Spleen (tissue), 11 donors: ENCODE measurements around the gene PLEKHD1. TPM values are rescaled to one million over a fixed set of nuclear protein-coding genes. Genes with fewer than 3 reads are reported as not detected.

Experiments
- DNase-seq: peaks from one replicate; pipeline ENCODE4 v3.0.0-alpha.2; 2020
- H3K27ac ChIP-seq, 8 donors: fragments of 200-600 bp; sonication (generic) in 7 of 8; 1 replicate in 4 of 8; 2 replicates in 4 of 8; pipeline versions ENCODE4 v1.5.0 to v1.8.0; 2016 to 2021; ENCODE audit warnings: inconsistent platforms in 4 of 8, mild to moderate bottlenecking in 4 of 8, moderate library complexity in 1 of 8
- H3K27me3 ChIP-seq, 7 donors: fragments of 200-600 bp; sonication (generic) in 6 of 7; replicated peaks in 1 of 7; 1 replicate in 4 of 7; 2 replicates in 3 of 7; pipeline versions ENCODE4 v1.5.0 to v1.8.0; 2016 to 2021; ENCODE audit warnings: inconsistent platforms in 3 of 7, mild to moderate bottlenecking in 1 of 7
- H3K36me3 ChIP-seq, 6 donors: fragments of 200-600 bp; sonication (generic) in 5 of 6; 1 replicate in 4 of 6; 2 replicates in 2 of 6; pipeline versions ENCODE4 v1.5.0 to v1.8.0; 2016 to 2021; ENCODE audit warnings: inconsistent platforms in 2 of 6
- H3K4me1 ChIP-seq, 6 donors: fragments of 200-600 bp; sonication (generic) in 5 of 6; 1 replicate in 3 of 6; 2 replicates in 3 of 6; pipeline versions ENCODE4 v1.5.0 to v1.8.0; 2016 to 2021; ENCODE audit warnings: inconsistent platforms in 3 of 6
- H3K4me3 ChIP-seq, 8 donors: fragments of 200-600 bp; sonication (generic) in 7 of 8; 1 replicate in 4 of 8; 2 replicates in 4 of 8; pipeline versions ENCODE4 v1.5.0 to v1.8.0; 2016 to 2021; ENCODE audit warnings: inconsistent platforms in 4 of 8, mild to moderate bottlenecking in 4 of 8, moderate library complexity in 2 of 8
- H3K9me3 ChIP-seq, 8 donors: fragments of 200-600 bp; sonication (generic) in 7 of 8; 1 replicate in 4 of 8; 2 replicates in 4 of 8; pipeline versions ENCODE4 v1.5.0 to v1.8.0; 2016 to 2021; ENCODE audit warnings: inconsistent platforms in 4 of 8
- POLR2A ChIP-seq, 3 donors: fragments of 450-650 bp; IDR thresholded peaks; one replicate each; pipeline ENCODE4 v1.5.1; 2017; ENCODE audit warnings: antibody characterized with exemption in 3 of 3, mild to moderate bottlenecking in 1 of 3
- POLR2AphosphoS5 ChIP-seq, 3 donors: sonication (generic); formaldehyde crosslinking; IDR thresholded peaks; one replicate each; pipeline ENCODE4 v1.5.1; 2017; ENCODE audit warnings: antibody characterized with exemption in 3 of 3
- WGBS, 5 donors: extraction: QIAGEN DNeasy Blood & Tissue Kit in 3 of 5; methylation state at CpG; one replicate each; pipeline versions ENCODE4 v1.1.5 to v1.1.7; 2013 to 2018; 5-methylcytosine and 5-hydroxymethylcytosine counted together
- intact Hi-C: fragments of 100-400 bp; cut with DNase I; formaldehyde crosslinking; loops from one replicate; pipeline ENCODE4 v1.15.0; 2023; ENCODE audit warnings: low total_unique reads
- polyA plus RNA-seq, 3 donors: library from polyadenylated mRNA; stranded (reverse); fragments of 200-250 nt; gene quantifications; one replicate each; pipeline ENCODE4 v1.2.1, GENCODE V29; 2013
- total RNA-seq, 7 donors: library from RNA; depleted of rRNA in 3 of 7; stranded (reverse); fragments of >200 nt in 3 of 7; fragmentation: NEBNext Ultra II Directional in 4 of 7; extraction: Animal tissue kit (Norgen Biotek cat#: 25700) in 4 of 7; gene quantifications; one replicate each; pipeline versions ENCODE4 v1.1.0 to v1.2.1, GENCODE V29; 2016 to 2021
- TF ChIP-seq, protein P1 (sequence below), 11 experiments: fragments of 200-600 bp in 7 of 11; fragments of 450-650 bp in 4 of 11; sonication (generic) in 4 of 11; IDR thresholded peaks in 8 of 11; conservative IDR thresholded peaks in 3 of 11; 1 replicate in 7 of 11; 2 replicates in 4 of 11; pipeline versions ENCODE4 v1.4.0 to v1.8.0; 2016 to 2021; ENCODE audit warnings: antibody characterized with exemption in 11 of 11, inconsistent platforms in 4 of 11, mild to moderate bottlenecking in 1 of 11
- donor health status: healthy with polysubstance abuse.
- donor health status: DM: no; HTN: no; CAD: no; lungs with moderate emphysema.
- donor health status: DM: no; HTN: no; CAD: no.
- donor health status: Bipolar disorder and iron deficiency.
- donor health status: healthy.
- donor health status: DM: no; HTN: no; CAD: no.
- donor health status: DM: yes; HTN: yes; CAD: no.

Gene PLEKHD1
- total and polyA plus RNA-seq, 10 donors = 0.06 to 0.46 (median 0.17) TPM; not detected in 1

DNA sequence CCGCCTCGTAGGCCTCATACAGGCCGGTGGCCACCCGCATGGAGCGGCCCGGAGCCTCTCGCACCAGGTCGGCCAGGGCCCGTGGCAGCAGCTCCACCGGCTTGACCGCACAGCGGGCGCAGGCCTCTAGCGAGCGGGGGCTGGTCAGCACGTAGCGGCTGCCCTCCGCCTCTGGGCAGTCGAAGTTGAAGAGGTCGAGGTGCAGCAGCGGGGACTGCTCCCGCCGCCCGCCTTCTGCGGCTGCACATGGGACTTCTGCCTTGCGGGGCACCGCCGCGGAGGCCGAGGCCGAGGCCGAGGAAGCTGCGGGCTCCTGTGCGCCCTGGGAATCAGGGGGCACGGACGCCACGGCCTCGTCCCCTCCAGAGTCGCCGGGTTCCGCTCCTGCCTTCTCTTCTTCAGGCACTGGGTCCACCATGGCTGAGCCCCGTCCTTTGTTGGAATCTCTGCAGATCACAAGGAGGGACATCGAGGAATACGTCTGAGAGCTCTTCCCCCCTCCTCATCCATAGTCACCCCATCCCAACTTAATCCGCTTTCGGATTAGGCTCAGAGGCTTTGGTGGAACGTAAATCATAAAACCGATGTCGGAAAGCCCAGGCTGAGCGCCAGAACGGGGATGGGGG is 88.8 kb downstream of the PLEKHD1 start:
- H3K27ac ChIP-seq = no peak overlapping the region
- intact Hi-C loops = loop anchor here (10.0 kb wide), 1 partner anchor 329 kb away; no protein-coding TSS in a partner anchor
- H3K27me3 ChIP-seq = peaks cover 5 to 99% (median 70%) of the 10 kb centered on the region in 7 donors
- no peaks in the 10 kb centered on the region for H3K36me3 ChIP-seq
- TF ChIP-seq POLR2AphosphoS5 (IDR thresholded peaks at IDR 0.05) (no peak), POLR2A (IDR thresholded peaks at IDR 0.05) (no peak)
- TF ChIP-seq, protein P1, sequence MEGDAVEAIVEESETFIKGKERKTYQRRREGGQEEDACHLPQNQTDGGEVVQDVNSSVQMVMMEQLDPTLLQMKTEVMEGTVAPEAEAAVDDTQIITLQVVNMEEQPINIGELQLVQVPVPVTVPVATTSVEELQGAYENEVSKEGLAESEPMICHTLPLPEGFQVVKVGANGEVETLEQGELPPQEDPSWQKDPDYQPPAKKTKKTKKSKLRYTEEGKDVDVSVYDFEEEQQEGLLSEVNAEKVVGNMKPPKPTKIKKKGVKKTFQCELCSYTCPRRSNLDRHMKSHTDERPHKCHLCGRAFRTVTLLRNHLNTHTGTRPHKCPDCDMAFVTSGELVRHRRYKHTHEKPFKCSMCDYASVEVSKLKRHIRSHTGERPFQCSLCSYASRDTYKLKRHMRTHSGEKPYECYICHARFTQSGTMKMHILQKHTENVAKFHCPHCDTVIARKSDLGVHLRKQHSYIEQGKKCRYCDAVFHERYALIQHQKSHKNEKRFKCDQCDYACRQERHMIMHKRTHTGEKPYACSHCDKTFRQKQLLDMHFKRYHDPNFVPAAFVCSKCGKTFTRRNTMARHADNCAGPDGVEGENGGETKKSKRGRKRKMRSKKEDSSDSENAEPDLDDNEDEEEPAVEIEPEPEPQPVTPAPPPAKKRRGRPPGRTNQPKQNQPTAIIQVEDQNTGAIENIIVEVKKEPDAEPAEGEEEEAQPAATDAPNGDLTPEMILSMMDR (IDR thresholded peaks at IDR 0.05 in 8 of 11, conservative IDR thresholded peaks at IDR 0.05 in 3 of 11) = no peak
- no peaks in the 10 kb centered on the region for H3K9me3 ChIP-seq
- no peak for DNase-seq
- peaks cover 13 to 42% (median 37%) of the 10 kb centered on the region in 6 donors for H3K4me1 ChIP-seq
- peak overlapping the region in 6 of 8 donors; percentile 10 to 69 (median 32) for H3K4me3 ChIP-seq
- WGBS, 5 donors = 22 to 50% (median 27%) methylated on average over 8 to 51 of the region's 51 CpGs

DNA sequence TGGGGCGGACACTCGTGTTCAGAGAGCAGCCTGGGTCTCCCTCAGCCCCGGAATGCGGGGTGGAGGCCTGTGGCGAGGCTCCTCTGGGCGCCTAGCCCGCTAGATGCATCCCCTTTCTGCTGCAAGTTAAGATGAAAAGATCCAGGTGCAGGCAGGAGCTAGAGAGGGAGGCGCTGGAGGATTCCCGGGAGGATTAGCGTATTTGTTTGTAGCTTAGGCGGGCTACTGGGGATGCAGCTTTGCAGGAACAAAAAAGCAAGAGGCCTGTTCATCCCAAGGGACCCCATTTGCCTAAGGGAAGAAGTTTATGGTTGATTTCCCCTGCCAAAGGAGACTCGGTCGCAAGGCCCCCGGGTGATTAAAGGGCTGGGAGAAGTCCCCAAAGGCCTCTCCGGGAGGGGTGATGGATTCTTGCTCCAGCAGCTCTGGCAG is 89.3 kb downstream of the PLEKHD1 start:
- TF ChIP-seq POLR2AphosphoS5 (IDR thresholded peaks at IDR 0.05) = no peak
- no peak for TF ChIP-seq POLR2A (IDR thresholded peaks at IDR 0.05)
- TF ChIP-seq, protein P1 (IDR thresholded peaks at IDR 0.05 in 8 of 11, conservative IDR thresholded peaks at IDR 0.05 in 3 of 11) = no peak
- Histone ChIP-seq H3K4me3 (peak overlapping the region in 7 of 8 donors; percentile 13 to 69 (median 33)), H3K36me3 (no peaks in the 10 kb centered on the region), H3K4me1 (peaks cover 13 to 42% (median 37%) of the 10 kb centered on the region in 6 donors), H3K9me3 (no peaks in the 10 kb centered on the region), H3K27ac (no peak overlapping the region), H3K27me3 (peaks cover 5 to 98% (median 66%) of the 10 kb centered on the region in 7 donors)
- intact Hi-C loops = loop anchor here (10.0 kb wide), 1 partner anchor 329 kb away; no protein-coding TSS in a partner anchor
- WGBS, 5 donors = 4 to 9% (median 7%) methylated on average over 15 of the region's 15 CpGs
- no peak for DNase-seq

DNA sequence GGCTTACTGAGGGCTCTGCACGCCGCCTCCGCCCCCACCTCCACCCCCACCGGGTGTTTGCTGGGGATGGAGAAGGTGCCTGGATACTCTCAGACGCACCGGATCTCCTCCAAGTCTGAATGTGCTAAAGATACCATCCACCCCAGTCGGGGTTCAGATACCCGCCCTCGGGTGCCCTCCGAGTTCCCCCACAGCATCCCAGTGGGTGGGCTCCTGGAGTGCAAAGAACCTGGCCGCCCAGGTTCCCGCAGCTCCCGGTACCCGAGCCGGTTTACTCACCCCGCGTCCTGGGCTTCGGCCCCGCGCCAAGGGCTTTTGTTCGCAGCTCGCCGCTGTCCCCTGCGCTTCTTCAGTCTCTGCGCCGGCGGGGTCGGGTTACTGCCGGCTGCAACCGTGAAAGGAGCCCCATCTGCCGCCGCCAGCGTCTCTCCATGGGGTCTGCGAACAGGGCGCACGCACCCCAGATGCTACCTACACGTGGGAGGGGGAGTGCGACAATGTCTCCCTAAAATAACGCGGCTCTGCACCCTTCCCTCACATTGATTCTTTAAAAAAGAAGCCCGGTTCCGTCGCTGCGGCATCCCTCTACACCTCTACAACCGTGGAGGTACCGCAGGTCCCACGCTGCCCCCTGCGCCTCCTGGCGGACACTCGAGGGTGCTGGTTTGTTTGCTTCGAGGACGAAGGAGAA is 89.9 kb downstream of the PLEKHD1 start, which contains the start of gene CCDC177:
Gene CCDC177 (minus strand): TSS at position 609 of the 691 bp plus-strand sequence. CDS start 1,249 bp downstream, outside the sequence.
- peak; percentile 89 for DNase-seq
- 1 to 3% (median 2%) methylated on average over 24 to 52 of the region's 52 CpGs for WGBS, 5 donors
- H3K27me3 ChIP-seq = peaks cover 5 to 92% (median 66%) of the 10 kb centered on the region in 7 donors
- TF ChIP-seq, protein P1 (IDR thresholded peaks at IDR 0.05 in 8 of 11, conservative IDR thresholded peaks at IDR 0.05 in 3 of 11) = peak; percentile 33 to 83 (median 64)
- no peak for TF ChIP-seq POLR2AphosphoS5 (IDR thresholded peaks at IDR 0.05)
- peak within 1 kb of the TSS; percentile 1 to 69 (median 32) for H3K4me3 ChIP-seq
- intact Hi-C loops = loop anchor here (10.0 kb wide), 1 partner anchor 330 kb away; no protein-coding TSS in a partner anchor
- peaks cover 13 to 42% (median 37%) of the 10 kb centered on the region in 6 donors for H3K4me1 ChIP-seq
- H3K36me3 ChIP-seq = no peaks in the 10 kb centered on the region
- no peaks in the 10 kb centered on the region for H3K9me3 ChIP-seq
- no peak within 1 kb of the TSS for H3K27ac ChIP-seq

DNA sequence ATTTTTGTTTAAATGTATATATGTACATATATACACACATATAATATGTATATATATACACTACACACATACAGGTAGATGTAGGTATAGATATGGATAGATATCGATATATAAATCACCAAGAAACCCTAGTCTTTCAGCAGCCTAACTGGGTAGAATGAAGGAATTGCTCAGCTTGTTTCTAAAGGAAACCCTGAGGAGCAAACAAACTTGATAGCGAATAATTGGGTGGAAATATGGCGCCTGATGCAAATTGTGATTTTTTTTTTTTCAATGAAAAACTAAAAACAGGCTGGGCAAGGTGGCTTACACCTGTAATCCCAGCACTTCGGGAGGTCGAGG is 90.4 kb downstream of the PLEKHD1 start:
- DNase-seq = no peak
- 46 to 51% (median 50%) methylated on average over 5 of the region's 5 CpGs for WGBS, 5 donors
- Histone ChIP-seq H3K27me3 (peaks cover 5 to 87% (median 65%) of the 10 kb centered on the region in 7 donors), H3K4me3 (peak overlapping the region in 4 of 8 donors; percentile 30 to 69 (median 36)), H3K36me3 (no peaks in the 10 kb centered on the region), H3K4me1 (peaks cover 13 to 42% (median 37%) of the 10 kb centered on the region in 6 donors), H3K9me3 (no peaks in the 10 kb centered on the region), H3K27ac (no peak overlapping the region)
- intact Hi-C loops = loop anchor here (10.0 kb wide), 1 partner anchor 330 kb away; no protein-coding TSS in a partner anchor
- no peak for TF ChIP-seq POLR2A (IDR thresholded peaks at IDR 0.05)
- no peak for TF ChIP-seq POLR2AphosphoS5 (IDR thresholded peaks at IDR 0.05)
- TF ChIP-seq, protein P1 (IDR thresholded peaks at IDR 0.05 in 8 of 11, conservative IDR thresholded peaks at IDR 0.05 in 3 of 11) = peak in 4 of 11 experiments; percentile 5 to 47 (median 16)
